DMS53 treated with DMSO at 0.1 percent for 48 hours (cell line): ENCODE data around the gene ATP10B.

Experiments
- DNase-seq: peaks from one replicate; lab custom pipeline; 2025; ENCODE audit not compliant: unreplicated experiment; lab: John Stamatoyannopoulos, UW

Gene ATP10B

DNA sequence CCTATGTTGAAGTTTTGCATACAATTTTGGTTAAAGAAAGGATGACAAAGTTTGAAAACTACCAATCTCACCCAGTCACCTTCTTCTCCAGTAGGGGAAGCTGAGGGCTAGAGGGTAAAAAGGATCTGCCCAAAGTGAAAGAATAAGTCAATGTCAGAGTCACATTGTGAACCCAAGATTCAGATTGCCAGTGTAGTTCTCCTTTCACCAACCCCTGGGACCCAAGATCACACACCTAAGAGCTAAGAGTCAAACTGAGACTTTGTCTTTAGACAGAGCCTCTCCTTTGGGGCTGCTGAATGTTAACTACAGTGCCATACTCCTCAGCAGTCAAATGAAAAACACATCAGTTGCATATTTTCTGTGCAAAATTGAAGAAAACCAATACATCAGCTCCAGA, 210.6 kb downstream of the ATP10B start:
- DNase-seq: no peak

DNA sequence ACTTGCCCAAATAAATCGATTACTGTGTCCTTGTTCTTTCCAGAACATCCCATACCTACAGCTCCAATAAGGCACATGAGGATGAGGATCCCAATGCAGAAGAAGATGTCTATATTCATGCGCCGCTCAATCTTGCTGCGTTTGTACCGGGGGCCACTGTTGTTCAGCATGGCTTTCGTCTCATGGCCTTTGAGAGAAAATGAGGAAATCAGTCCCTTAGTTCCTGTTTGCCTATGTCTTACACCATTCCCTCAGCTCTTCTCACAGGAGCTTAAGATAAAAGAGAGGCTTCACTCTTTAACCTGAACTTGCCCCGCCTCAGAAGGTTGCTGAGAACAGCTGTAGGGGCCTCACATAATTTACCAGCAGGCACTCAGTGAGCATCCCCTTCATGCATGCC, 211.6 kb downstream of the ATP10B start:
- no peak for DNase-seq

DNA sequence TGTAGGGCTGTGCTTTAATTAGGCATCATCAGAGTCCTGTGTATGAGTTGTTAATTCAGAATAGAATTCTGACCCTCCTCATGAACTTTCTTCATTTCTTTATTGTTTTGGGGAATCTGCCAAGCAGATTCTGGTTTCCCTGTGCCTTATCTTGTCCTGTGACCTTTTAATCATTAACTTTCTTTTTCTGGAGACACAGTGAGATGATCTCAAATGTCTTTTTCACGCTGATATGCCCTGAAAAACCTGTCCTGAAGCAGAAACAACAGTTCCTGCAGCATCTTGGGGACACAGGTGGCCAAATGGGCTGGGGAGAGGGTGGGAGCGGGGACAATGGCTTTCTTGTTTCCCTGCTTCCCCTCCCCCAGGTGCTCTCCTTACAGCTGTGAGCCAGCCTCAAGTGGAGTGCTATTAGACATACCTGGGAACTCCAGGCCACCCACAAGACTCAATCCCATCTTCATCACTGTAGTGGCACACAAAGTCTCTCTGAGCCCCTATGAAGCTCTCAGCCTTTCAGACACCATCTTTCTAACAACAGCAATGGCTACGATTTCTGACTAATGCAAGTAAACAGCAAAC, 213.8 kb downstream of the ATP10B start:
- DNase-seq: peak; percentile 13

DNA sequence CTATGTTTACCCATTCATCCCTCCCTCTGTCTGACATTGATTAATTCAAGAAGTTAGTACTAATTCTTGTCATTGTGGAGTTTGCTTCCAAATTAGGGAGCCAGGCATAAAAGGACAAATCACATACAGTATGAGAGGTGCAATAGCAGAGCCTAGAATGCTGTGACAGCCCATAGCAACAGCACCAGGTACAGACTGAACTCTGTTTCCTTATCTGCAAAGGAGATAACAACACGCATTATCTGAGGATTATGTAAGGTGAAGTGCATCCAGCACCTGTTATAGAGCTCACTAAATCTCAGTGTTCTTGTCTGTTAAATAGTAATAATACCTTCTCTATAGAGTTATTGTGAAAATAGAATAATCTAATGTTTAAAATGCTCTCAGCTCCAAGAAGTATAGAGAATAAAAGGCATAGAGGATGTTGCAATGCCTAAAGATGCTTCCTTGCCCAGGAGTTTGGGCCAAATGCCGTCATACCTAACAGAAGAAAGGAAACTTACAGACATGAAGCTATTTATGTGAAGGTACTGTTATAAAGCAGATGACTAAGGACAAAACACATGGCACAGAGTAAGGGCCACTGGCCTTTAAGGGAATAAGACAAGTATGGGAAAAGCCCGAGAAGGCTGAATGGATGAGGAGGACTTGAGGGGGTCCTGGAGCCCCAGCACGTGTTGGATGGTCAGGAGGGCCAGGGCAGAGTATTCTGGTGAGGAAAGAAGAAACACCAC, 214.5 kb downstream of the ATP10B start:
- no peak for DNase-seq

DNA sequence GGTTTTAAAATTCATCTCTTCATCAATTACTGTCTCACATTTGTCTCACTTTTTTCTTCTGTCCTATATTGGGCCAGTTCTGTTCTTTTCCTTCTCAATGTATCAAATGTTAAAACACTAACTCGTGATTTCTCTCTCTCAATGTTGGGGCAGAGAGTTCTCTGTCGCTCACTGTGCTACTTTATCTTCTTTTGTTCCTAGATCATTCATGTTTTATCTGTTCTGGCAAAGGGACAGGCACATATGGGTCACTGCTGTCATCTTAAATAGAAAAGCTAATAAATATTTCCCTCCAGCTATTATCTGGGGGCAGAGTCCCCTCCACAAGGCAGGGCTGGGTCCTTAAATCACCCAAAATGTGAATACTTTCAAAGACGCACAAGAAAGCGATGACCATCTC, 216.3 kb downstream of the ATP10B start:
- DNase-seq: no peak

DNA sequence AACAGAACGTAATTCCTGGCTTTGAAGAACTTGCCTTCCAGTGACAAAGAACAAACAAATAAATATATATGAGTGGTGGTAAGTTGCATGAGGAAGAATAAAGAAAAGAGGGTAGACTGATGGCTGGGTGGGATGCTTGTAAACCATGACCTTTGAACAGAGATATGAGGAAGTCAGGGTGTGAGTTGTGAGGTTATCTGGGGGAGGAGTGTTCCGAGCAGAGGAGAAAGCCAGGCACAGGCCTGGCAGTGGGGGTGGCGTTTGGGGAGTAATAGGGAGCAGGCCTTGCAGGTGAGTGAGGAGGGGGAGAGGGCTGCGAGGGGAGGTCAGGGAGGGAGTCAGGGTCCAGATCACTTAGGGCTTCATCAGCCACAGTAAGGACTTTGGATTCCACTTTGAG, 217.0 kb downstream of the ATP10B start:
- no peak for DNase-seq

DNA sequence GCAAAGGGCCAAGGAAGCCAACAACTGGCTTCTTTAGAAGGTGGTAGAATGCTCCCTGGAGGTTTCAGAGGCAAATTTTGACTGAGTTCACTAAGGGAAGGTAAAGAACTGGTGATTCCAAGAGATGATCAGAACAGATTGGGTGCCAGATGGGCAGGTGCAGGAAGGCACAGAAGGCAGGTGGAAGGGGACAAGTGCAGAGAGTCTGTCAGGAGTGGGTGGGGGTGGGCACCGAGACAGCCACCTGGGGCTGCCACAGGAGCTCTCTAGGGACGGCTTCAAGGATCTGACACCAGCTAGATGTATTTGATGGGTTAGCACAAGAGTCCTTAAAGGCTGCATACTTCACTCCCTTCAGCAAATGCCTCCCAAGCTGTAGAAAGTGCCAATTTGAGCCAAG, 223.0 kb downstream of the ATP10B start:
- DNase-seq: no peak

DNA sequence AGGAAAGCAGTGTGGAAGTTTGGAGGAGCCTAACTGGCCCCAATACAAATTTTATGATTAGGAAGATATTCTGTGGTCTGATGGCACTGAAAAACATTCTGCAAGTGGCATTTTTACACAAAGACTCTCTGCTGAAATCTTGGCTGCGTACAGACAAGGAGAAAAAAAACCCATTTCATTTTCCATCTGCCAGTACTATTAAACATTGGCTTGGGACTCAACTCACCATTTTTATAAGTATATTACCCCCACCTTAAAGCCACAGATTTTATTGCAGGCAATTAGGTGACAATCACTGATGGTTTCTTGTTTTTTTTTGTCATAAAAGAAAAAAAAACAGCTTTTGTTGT, 223.4 kb downstream of the ATP10B start:
- no peak for DNase-seq

DNA sequence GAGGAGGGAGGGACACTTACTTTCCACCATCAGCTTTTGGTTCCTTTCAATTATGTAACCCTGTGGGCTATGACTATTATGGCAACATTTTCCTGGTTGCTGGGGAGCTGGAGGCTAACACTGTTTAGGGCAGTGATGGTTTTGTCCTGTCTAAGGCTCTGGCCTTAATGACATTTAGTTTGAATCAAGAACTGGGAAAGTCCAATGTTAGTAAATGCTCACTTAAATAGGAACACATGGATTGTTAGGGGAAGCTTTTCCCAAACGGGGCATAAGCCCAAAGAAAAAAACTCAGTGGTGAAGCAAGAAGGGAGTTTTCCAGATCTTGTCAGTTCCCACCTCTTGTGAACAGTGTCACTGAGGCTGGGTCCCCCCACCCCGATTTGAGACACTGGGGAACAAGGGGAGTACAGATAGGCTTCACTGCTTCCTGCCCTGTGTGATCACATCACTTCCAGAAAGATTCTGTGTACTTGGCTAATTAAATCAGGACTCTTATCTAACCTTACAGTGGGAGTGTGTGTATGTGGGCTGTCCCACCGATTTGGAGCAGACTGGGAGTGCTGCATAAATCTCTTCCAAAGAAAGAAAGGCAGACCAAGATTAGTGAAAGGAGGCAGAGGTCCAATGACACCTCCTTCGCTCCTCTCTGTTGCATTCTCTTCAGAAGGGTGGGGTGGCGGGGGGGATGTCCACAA, 223.9 kb downstream of the ATP10B start:
- DNase-seq: no peak

DNA sequence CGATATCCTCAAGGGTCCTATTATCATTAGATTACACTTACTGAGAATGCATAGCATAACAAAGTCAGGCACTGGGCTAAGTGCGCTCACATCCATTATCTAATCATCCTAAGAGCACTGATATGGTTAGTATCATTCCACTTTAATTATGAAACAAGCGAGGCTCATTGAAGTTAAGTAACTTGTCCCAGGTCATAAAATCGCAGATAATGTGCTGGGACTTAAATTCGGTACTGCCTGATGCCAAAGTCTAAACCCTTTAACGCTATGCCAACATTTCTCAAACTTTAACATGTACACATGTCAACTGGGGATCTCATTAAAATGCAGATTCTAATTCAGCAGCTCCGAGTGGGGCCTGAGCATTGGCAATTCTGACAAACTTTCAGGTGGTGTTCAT, 225.7 kb downstream of the ATP10B start:
- no peak for DNase-seq

DNA sequence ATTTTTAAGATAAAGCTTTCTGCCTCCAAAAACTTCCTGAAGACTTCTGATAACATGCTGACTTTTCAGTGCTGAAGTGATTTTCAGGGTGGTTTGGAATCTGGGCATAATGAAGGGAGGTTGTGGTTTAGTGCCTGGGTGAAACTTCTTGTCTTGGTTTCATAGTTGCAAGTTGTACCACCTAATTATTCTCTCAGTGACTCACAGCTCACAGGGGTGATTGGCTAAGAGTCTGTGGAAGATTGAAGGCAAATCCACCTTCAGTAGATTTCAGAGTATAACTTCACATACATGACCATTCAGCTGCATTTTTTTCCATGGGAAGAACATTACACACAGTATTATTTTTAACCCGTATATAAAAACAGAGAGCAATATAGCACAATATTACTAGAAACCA, 230.5 kb downstream of the ATP10B start:
- DNase-seq: no peak

DNA sequence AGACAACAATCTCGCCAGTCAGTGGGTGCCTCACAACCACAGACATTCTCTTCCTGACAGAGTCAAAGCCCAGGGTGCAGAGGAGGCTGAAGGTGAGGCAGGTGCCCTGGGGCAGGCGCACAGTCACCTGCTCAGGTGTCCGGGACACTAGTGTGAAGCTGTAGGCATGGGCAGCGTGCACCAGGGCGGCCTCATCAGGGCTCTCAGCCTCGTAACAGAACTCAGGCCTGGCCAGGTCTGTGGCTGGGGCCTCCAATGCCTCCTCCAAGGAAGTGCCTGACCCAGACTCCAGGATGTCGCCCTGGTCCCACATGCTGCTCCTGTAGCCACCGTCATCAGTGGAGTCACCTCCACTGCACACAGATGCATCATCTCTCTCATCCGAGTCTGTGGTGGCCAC, 231.6 kb downstream of the ATP10B start:
- no peak for DNase-seq

DNA sequence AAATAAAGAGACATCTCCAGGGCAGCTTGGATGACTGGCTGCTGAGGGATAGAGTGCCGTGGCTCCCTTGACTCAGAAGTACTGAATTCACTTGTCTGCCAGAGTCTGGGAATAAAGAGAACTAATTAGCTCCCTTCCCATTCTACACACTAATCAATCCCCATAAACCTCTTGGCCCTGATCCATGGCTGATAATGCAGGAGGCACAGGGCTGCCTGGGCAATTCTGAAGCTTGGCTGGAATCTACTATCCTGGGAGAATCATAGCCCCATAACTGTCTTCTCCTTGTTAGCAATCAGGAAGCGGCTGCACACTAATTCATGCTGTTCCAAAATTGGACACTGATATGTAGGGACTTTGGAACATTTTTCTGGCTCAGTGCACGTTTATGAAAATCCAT, 232.6 kb downstream of the ATP10B start:
- DNase-seq: no peak

DNA sequence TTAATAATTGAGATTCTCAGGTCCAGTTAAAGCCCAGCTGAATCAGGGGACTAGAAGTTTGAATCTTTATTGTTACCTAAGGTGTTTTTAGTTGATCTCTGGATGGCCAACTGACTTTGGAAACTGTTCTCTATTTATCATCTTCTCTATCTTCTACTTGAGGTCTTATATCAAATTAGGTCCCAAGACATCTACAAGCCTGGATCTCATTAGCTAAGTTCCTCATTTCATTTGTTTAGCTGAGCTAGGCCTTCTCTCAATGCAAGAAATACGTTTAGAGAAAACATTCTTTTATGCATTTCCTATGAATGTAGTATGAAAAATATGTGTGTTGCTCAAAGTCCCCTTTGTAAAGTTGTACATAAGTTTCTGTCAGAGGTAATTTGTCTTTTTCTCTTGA, 233.7 kb downstream of the ATP10B start:
- DNase-seq: no peak

DNA sequence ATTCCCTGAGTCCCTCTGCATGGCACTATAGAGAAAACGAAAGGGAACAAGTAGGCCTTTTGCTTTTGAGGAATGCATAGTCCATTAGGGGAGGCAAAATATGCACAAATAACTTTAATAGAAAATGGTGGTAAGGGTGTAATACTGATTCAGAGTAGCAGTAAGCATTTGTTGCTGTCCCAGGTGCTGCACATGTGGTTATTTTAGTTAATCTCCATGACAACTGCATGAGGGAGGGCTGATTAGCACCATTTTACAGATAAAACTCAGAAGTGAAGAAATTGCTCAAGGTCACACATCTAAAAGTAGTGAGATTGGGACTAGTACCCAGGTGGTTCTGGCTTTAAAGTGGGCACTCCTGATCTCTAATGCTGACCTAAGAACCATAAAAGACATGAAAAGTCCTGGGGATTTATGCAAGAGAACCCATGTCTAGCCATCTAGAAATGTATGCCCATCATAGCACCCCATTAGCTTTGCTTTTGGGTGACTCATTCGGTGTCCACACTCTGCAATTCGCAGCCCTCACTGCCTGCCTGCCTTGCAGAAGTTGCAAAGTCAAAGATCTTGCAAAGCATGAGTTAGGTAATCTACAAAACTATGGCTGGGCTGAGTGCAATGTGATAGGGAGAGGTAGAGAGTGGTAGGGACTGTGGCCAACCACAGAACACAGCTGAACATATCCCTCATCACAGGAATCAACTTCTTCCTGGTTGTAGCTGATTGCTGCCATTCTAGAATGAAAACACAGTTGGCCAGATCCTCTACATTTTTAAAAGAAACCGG, 235.1 kb downstream of the ATP10B start:
- no peak for DNase-seq

DNA sequence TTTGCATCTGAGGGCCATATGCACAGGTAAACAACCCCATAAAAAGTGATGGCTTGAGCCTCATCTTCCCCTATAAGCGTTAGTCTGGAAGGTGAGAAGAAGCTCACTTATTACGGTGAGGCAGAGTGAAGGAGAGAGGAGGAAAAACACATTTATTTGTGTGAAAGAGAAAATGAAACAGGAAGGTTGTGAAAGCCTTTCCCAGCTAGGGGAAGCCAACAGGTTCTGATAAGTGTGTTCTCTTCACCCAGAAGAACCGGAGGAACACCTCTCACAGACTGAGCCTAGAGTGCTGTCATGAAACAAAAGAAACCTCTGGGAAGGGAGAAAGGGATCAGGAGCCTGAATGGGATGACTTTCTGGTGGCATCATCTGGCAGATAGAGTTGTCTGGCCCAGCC, 237.9 kb downstream of the ATP10B start:
- DNase-seq: no peak

DNA sequence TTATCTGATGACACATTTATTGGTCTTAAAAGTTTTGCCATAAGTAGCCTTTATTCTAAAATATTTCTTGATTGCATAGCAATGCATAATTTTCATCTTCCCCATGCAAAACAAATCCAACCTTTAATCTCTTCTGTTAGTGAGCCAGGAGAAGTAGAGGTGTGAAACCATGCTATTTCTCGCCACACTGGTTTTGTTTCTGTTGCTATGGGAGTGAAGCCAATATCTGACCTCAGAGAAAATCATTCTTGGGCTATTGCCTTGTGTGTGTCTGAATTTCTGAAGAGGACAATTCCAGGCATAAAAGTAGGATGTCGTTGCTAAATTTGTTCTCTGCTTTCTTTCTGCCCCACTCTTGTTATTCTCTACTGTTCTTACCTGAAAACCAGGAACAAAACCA, 246.7 kb downstream of the ATP10B start:
- no peak for DNase-seq

DNA sequence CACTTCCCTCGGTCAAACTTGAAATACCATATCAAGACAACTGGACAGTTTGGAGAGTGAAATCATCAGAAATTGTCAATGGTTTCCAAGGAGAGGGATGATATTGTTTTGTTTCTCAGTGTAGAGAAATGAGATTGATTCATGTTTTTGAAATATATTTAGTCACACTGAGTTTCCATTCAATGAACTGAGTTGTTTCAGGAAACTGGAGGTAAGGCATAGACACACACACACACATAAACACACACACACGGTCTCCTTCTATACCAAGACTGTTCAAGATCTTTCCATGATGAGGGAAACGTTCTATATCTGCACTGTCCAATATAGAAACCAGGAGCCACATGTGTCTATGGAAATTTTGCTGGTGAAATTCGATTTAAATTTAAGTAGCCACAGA, 247.5 kb downstream of the ATP10B start:
- no peak for DNase-seq

DNA sequence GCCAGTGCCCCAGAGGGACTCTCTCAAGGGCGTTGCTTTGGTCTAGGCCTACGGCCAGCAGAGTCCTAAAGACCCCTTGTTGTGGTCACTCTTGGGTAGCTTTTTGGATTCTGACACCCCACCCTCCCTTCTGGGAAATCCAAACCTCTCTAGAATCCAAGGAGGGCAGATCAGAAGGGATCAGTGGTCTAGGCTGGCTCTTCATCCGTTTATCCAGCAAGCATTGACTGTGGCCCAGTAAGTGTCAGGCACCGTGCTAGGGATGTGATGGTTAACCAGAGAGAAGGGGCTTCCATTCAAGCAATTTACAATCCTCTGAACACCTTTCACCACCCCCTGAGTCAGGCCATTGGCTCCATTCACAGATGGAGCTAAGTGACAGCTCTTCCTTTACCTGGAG, 249.3 kb downstream of the ATP10B start:
- no peak for DNase-seq

DNA sequence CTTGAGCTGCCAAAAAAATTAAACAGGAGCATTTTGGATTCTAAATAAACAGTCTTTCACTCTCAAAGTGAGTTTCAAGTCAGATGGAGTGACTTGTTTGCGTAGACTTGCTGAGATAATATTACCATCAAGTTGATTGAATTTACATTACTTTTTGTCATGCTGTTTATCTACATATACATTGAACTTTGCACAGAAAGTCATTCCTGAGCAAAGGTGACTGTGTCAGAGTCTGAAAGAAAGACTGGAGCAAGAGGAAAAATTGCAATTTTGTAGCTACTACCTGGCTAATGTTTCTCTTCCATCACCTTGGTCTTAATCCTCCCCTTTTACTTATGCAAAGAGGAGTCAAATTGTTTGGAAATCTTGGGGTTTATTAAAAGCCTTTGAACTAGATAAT, 251.0 kb downstream of the ATP10B start:
- no peak for DNase-seq

DNA sequence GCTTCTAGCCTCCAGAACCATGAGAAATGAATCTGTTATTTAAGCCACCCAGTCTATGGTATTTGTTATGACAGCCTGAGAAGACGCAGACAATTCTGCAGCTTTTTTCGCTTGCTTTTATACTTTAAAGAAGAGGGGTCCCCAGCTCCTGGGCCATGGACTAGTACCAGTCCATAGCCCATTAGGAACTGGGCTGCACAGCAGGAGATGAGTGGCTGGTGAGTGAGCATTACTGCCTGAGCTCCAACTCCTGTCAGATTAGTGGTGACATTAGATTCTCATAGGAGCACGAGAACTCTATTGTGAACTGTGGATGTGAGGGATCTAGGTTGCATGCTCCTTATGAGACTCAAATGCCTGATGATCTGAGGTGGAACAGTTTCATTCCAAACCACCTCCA, 278.7 kb downstream of the ATP10B start:
- DNase-seq: no peak
